Measurements from ENCODE around the gene AXL.

- TF ChIP-seq MAX (IDR thresholded peaks at IDR 0.05) (no peak), FOXM1 (IDR thresholded peaks at IDR 0.05; ENCODE audit: borderline replicate concordance, low read depth) (no peak)
These were observed 5.6 kb downstream of the AXL start for GRCh38 chr19:41224632-41225031.
